AG08396 (cell line): ENCODE data around the gene ADCY9.
A peak's percentile ranks its signal among the peaks of the same experiment; 100 is the strongest.

Source experiments
- DNase-seq: peaks from one replicate; pipeline ENCODE4 v3.0.0; 2012; ENCODE audit warnings: low spot score, mixed read lengths

Gene ADCY9

GRCh38 chr16:4003166-4003565, 113.1 kb downstream of the ADCY9 start:
- DNase-seq, result no peak

- DNase-seq, result no peak
These were observed 114.1 kb downstream of the ADCY9 start for GRCh38 chr16:4002121-4002520.

GRCh38 chr16:3999479-4000325, 116.5 kb downstream of the ADCY9 start:
- peak; percentile 84 for DNase-seq

DNA sequence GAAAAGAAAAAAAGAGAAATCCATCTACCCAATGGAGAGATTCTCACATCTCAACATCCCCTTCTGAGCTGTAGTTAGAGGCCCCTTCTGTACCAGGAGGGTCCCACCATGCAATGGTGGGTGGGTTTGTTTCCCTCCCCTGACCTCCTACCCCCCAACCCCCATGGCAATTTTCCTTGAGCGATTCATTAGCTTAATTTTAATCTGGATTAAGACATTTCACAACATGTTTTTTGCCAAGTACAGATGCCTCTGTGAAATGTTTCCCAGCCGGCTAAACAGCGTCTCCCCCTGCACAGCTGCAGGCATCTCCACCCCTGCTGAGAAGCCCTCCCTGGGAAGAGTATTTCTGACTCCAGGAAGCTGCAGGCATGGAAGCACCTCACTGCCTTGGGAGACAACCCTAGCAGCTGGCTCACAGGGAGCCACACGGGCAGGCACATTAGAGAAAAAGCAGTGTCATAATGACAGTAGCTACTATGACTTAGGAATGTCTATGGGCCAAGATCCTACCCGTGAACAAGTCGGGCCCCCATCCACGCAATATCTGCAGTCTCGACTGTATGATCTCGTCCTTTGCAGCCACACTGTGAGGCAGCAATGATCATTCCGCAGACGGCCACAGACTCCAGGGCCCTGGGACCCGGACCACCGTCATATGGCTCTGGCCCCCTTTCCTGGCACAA, 117.3 kb downstream of the ADCY9 start:
- peak; percentile 33 for DNase-seq

GRCh38 chr16:3997231-3997841, 118.9 kb downstream of the ADCY9 start:
- no peak for DNase-seq

GRCh38 chr16:3995001-3995400, 121.2 kb downstream of the ADCY9 start:
- no peak for DNase-seq

- no peak for DNase-seq
These were observed 123.0 kb downstream of the ADCY9 start for GRCh38 chr16:3993052-3993785.

DNA sequence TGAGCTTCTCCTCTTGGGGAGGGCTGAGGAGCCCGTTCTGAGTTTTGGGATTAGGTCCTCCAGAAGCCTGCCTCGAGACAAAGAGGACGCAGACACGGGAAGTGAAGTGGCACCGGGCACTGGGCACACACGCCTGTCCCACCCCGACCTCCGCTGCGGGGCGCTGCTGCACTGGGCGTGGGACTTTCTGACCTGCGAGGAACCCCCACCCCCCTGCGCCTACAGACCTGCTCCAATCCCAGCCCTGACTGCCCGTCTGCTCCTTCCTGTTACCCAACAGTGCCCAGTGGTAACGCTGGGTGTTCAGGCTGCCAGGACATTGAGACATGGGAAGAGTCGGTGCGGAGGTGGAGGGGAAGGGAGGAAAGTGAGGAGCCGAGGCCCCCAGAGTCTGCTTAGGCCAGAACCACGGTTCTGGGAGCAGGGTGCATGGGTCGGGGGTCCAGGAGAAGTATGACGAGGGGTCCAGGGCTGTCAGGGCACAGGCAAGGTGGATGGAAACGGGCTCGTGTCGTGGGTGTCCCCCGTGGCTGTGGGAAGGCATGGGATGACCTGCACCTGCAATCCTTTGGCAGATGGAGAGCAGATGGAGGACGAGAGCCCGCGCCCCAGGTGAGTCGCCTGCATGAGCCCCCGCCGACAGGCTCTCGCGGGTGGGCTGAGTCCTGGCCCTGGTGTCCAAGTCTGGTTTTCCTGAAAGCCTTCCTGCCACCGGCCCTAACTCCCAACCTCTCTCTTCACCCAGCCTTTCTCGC, 123.8 kb downstream of the ADCY9 start:
- no peak for DNase-seq

- DNase-seq, result no peak
These were observed 127.4 kb downstream of the ADCY9 start for GRCh38 chr16:3988824-3989223.

DNA sequence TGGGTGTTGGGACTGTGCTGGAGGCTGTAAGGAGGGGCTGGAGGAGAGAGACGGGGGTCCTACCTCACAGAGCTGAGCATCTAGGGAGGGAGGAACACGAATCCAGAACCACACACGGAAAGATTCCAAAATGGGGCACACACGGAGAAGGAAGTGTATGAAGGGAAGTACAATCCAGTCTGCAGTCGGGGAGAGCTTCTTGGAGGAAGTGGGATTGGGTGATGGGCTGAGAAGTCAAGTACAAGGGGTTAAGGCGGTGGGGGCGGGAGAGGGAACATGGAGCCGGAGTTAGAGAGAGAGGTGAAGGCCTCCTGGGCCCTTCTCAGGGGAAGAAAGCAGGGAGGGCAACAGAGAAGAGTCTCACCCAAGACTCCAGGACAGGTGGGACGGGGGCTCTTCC, 128.2 kb downstream of the ADCY9 start:
- DNase-seq, result no peak

- DNase-seq, result no peak
These were observed 129.0 kb downstream of the ADCY9 start for GRCh38 chr16:3987231-3987630.

DNA sequence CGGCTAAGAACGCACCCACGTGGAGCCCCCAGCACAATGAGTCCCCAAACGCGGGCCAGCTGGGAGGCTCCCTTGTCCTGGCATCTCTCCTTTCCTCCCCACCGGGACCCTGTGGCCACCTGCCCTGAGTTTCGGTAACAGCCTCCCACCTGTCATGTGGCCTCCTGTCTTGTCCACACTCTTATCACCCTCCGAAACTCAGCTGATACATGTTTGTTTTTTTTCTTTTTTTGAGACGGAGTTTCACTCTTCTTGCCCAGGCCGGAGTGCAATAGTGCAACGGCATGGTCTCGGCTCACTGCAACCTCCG, 130.1 kb downstream of the ADCY9 start:
- DNase-seq, result no peak

DNA sequence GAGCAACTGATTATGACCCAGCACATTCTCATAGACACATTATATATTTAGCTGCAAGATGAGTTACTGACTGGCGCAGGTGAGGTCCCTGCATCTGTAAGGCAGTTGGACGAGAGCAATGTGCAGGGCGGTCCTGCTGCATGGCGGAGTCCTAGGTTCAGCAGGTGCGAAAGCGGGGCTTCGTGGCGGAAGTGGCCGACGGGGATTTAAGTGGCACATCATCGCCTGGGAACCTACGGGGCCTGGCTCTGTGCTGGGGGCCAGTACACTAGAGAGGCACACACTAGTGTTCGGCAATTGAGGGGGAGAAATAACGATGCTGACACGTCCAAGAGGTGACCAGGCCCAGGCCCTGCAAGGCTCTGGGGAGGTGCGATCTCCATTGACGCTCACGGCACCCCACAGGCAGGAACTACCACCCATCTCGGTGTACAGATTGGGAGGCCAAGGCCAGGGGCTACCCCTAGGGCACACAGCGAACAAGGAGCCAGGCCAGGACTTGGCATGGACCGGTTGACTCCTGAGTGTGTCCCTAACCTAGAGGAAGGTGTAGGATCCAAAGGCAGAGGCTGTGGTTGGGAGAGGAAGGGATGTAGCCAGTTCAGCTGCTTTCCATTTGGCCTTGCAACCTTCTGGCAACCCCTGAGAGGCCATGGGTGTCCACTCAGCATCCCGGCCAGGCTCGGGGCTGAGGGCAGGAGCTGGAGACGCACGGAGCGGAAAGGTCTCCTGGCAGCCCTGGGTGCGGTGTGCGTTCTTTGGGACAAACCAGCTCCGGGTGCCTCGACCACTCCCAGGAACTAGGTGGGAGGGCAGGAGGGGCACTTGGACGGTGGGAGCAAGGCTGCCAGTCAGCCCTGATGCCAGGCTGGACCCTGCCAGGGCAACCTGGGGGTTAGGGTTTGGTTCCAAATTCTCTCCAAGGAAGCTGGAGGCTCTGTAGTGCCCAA, 131.9 kb downstream of the ADCY9 start:
- DNase-seq, result no peak

GRCh38 chr16:3983081-3983520, 133.1 kb downstream of the ADCY9 start:
- DNase-seq, result peak; percentile 80

DNA sequence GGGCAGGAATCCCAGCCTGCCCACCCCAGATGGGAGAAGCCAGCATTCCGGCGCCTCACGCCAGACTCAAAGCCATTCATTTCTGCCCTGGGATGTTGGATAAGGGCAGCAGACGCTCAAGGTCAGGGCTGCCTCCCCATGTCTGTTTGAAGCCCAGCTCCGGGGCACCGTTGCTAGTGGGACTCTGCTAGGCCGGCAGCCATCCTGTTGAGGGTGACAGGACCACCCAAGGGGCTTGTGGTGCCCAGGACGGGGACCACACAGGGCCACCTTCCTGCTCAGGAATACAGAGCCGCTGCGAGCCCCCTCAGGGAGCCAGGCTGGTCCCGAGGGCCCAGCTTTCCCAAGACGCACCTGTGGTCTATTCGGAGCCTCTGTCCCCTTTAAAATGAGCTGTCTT, 134.0 kb downstream of the ADCY9 start:
- DNase-seq, result no peak

DNA sequence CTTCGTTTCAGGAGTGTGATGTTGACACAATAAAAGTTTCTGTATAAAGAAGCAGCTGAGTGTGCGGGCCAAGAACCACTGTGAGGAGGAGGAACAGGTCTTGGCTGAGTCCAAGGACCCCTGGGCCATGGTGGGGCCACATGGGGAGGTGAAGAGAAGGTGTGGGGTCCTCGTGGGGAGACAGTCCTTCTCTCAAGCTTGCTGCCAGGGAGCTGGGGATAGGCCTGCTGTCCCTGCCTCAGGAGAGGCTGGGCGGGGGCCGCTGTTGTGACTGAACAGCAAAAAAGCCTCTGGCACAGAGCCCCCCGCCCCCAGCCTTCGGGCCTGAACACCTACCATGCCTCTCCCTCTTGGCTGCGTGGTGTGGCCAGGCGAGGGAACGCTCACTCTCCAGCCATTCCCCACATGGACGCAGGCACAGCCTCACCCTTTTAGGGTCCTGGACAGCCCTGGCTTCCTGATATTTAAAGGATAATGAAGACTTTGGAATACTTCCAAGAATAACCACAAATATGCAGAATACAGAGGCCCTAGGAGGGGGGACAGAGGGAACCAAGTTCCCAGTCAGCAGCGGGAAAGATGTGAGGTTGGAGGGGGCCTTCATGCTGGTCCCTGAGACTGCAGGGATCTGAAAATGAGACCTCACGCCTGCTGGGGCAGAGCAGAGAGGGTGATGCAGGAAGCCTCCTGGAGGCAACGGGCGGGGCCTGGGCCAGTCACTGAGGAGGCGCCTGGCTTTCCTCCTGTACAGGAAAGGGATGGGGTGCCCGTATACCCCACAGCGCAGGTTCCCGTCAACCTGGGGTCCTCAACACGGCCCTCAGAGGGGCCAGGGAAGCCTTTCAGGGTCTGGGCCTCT, 135.8 kb downstream of the ADCY9 start:
- DNase-seq, result peak; percentile 65

GRCh38 chr16:3979518-3979917, 136.7 kb downstream of the ADCY9 start:
- DNase-seq, result no peak

DNA sequence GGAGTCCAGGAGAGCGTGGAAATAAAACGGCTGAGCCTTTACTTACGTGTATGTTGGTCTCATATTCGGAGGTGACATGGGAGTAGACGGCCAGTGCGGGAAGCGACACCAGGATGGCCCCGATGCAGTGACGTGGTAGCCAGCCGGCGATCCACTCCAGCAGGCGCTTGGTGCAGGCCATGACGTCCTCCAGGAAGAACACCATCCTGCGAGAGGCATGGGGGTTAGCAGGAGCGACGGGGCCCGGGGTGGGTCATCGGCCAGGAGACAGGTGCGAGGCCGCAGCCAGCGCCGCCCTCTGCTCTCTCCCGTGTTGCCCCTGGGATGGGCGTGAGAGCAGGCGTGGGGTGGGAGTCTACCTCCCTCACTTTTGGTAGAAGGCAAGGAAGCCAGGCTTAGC, 137.2 kb downstream of the ADCY9 start:
- DNase-seq, result no peak

DNA sequence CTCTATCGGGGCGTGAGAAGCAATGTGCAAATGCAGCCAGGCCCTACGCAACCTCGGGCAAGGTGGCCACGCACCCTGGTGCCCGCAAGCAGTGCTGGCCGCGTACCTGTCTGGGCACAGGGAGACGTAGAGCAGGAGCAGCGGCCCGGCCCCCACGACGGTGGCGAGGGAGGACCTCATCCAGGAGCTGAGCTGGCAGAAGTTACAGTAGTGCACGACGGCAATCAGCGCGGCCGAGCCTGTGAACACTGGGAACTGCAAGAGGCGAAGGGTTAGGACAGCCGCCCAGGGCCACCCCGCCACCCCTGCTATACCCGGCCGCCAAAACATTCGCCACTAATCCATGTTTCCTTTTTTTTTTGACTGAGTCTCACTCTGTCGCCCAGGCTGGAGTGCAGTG, 138.9 kb downstream of the ADCY9 start:
- DNase-seq, result no peak

DNA sequence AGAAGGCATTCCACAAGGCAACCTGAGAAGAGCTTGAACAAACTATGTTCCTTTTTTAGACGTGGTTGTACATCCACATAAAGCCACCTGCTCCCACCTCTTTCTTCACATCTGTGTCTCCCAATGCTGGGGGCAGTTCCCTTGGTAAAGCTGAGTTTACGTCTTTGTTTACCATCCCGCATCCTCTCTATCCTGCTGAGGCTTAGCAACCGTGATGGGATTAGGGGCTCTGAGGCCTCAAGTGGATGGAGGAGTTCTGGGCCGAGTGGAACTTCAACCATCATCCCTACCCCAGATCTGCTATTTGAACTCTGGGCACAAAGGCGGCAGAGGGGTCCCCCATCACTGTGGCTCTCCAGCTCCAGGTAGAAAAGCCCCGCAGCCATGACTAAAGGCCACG, 141.5 kb downstream of the ADCY9 start:
- no peak for DNase-seq
